ENCODE results near the gene CXCL11. TPM values are rescaled to one million over a fixed set of nuclear protein-coding genes. Genes with fewer than 3 reads are reported as not detected.

Gene CXCL11
- total and polyA plus RNA-seq, 3 donors from 2014 or later = 0.55 to 2.0 TPM; not detected in 1

DNA sequence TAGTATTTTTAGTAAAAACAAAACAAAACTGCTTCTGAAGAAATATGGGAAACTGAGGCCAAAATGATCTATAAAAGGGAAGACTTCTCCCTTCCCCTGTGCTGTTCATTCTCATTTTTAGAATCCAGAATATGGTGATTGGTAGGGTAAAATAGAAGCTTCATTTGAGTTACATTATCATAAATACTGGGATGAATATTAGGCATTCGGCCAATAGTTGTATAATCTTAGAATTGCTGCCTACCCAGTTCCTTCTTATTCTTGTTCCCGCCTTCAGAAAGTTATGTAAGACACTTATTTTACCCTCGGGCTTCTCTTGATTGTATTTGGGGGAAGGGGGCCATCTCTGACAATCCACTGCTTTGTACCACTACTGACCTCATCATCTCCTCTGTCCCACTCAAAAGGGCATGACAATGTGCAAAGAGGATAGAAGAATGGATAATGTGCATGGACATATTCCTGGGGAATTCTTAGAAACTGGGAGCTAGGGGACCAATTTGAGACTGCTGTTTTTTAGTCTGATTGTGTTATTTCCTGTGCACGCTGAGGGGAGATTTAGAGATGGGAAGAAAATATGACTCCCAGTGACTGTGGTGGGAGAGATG, 39.2 kb upstream of the CXCL11 start:
- WGBS, 2 donors = 73 to 86% methylated on average over 4 of the region's 4 CpGs
- intact Hi-C loops (cut with DNase I; ENCODE audit: low total_unique reads) = no loop called here
- no peak for DNase-seq
- no peaks in the 10 kb centered on the region for H3K9me3 ChIP-seq
- no peaks in the 10 kb centered on the region for H3K36me3 ChIP-seq (ENCODE audit: low read depth, missing control alignments)
- TF ChIP-seq, protein P1, sequence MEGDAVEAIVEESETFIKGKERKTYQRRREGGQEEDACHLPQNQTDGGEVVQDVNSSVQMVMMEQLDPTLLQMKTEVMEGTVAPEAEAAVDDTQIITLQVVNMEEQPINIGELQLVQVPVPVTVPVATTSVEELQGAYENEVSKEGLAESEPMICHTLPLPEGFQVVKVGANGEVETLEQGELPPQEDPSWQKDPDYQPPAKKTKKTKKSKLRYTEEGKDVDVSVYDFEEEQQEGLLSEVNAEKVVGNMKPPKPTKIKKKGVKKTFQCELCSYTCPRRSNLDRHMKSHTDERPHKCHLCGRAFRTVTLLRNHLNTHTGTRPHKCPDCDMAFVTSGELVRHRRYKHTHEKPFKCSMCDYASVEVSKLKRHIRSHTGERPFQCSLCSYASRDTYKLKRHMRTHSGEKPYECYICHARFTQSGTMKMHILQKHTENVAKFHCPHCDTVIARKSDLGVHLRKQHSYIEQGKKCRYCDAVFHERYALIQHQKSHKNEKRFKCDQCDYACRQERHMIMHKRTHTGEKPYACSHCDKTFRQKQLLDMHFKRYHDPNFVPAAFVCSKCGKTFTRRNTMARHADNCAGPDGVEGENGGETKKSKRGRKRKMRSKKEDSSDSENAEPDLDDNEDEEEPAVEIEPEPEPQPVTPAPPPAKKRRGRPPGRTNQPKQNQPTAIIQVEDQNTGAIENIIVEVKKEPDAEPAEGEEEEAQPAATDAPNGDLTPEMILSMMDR (IDR thresholded peaks at IDR 0.05) = no peak
- no peak for TF ChIP-seq POLR2A (IDR thresholded peaks at IDR 0.05)
- H3K27me3 ChIP-seq = no peaks in the 10 kb centered on the region
- no peak overlapping the region for H3K27ac ChIP-seq
- no peak overlapping the region for H3K4me3 ChIP-seq
- H3K4me1 ChIP-seq = no peaks in the 10 kb centered on the region

DNA sequence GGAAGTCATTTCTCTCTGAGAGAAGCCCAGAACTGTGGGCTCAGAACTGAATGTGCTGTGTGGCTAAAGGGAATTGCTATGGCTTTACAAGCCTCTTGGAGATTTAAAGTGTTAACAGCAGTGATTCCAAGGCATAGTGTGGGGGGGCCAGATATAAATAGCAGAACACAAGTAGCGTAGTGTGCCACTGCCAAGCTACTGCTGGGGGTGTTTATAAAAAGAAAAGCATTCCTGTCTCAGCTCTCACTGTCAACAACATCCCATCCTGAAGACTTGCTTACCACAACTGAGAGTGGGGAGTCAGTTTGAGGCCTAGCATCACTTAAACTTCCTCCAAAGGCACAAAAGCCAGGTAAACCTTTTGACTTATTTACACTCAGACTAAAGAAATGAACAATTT, 38.6 kb upstream of the CXCL11 start, which contains the start of gene ART3:
TSS of gene ART3 (plus strand) at position 242 of the 400 bp plus-strand sequence. CDS start 1,181 bp downstream, outside the sequence.
- Histone ChIP-seq H3K36me3 (ENCODE audit: low read depth, missing control alignments) (no peaks in the 10 kb centered on the region), H3K4me3 (no peak within 1 kb of the TSS), H3K27me3 (no peaks in the 10 kb centered on the region), H3K27ac (no peak within 1 kb of the TSS), H3K4me1 (no peaks in the 10 kb centered on the region), H3K9me3 (no peaks in the 10 kb centered on the region)
- 41 to 67% methylated on average over 1 of the region's 1 CpG for WGBS, 2 donors
- TF ChIP-seq POLR2A (IDR thresholded peaks at IDR 0.05) = no peak
- TF ChIP-seq, protein P1 (IDR thresholded peaks at IDR 0.05) = no peak
- DNase-seq = no peak
- intact Hi-C loops (cut with DNase I; ENCODE audit: low total_unique reads) = no loop called here

- no peaks in the 10 kb centered on the region for H3K27me3 ChIP-seq
- no peaks in the 10 kb centered on the region for H3K36me3 ChIP-seq (ENCODE audit: low read depth, missing control alignments)
- TF ChIP-seq POLR2A (IDR thresholded peaks at IDR 0.05) = no peak
- TF ChIP-seq, protein P1 (IDR thresholded peaks at IDR 0.05) = no peak
- H3K4me1 ChIP-seq = no peaks in the 10 kb centered on the region
- H3K9me3 ChIP-seq = no peaks in the 10 kb centered on the region
- no peak overlapping the region for H3K27ac ChIP-seq
- no peak overlapping the region for H3K4me3 ChIP-seq
- intact Hi-C loops (cut with DNase I; ENCODE audit: low total_unique reads) = no loop called here
- DNase-seq = no peak
- 81 to 83% methylated on average over 4 of the region's 4 CpGs for WGBS, 2 donors
These were observed 36.9 kb upstream of the CXCL11 start for GRCh38 chr4:76072760-76073159.

DNA sequence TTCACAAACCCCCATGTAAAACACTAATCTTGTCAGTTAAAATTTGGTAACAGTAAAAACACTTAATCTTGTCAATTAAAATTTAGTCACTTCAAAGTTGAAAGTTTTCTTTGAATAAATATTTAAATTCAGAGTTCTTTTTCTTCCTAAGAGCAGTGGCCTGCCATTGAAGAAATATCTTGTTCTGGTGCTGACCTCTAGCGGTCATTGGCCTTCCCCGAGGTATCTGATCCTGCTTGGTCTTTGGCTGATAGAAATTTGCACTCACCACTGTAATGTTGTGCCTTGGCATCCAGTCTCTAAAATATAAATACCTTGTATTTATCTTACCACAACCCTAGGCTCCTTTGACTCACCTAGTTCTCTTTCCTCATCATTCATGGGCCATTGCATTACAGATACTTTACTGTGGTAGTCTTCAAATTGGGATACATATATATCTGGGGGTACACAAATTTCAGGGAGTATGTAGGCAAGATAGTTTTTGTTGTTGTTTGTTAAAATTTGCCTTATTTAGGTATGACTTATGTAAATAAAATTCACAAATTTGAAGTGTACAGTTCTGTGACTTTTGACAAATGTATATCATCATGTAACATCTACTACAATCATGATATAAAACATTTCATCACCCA, 31.9 kb upstream of the CXCL11 start:
- WGBS, 2 donors = 27 to 34% methylated on average over 2 of the region's 2 CpGs
- peak; percentile 84 for DNase-seq

More for the DNA sequence above, 31.9 kb upstream of the CXCL11 start:
- Histone ChIP-seq H3K27ac (no peak overlapping the region), H3K36me3 (ENCODE audit: low read depth, missing control alignments) (no peaks in the 10 kb centered on the region), H3K4me1 (no peaks in the 10 kb centered on the region), H3K4me3 (no peak overlapping the region), H3K27me3 (no peaks in the 10 kb centered on the region), H3K9me3 (no peaks in the 10 kb centered on the region)
- TF ChIP-seq, protein P1 (IDR thresholded peaks at IDR 0.05) = peak; percentile 60 to 75 (median 72)
- TF ChIP-seq POLR2A (IDR thresholded peaks at IDR 0.05) = no peak
- intact Hi-C loops (cut with DNase I; ENCODE audit: low total_unique reads) = loop anchor here (5.0 kb wide), 1 partner anchor 70 kb away; no protein-coding TSS in a partner anchor

Data from testis (tissue), 3 donors.